NCI-H2196 treated with DMSO at 0.1 percent for 48 hours (cell line): ENCODE measurements around the gene P4HB.
"Not testable (repeated sequence)": the region's sequence is repeated elsewhere in the genome, so short reads cannot be mapped to it uniquely, and the experiment has no call there.

Source experiments
- DNase-seq: peaks from one replicate; lab custom pipeline; 2025; ENCODE audit not compliant: unreplicated experiment; lab: John Stamatoyannopoulos, UW

The P4HB gene

DNA sequence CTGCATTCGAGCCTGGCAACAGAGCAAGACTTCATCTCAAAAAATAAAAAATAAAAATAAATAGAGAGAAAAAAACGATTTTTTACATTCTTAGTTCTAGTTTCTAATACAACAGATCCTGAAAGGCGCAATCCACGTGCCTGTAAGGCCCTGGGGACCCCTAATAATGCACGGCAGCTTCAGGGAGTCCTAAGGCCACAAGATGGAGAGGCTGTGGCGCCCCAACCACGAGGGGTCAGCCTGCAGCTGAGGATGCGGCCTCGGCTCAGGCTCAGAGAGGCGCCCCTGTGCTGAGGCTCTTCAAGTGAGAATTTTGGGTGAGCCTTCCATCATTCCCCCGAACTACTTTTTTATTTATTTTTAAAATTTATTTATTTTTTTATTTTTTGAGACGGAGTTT, 10.9 kb downstream of the P4HB start:
- DNase-seq, result no peak

DNA sequence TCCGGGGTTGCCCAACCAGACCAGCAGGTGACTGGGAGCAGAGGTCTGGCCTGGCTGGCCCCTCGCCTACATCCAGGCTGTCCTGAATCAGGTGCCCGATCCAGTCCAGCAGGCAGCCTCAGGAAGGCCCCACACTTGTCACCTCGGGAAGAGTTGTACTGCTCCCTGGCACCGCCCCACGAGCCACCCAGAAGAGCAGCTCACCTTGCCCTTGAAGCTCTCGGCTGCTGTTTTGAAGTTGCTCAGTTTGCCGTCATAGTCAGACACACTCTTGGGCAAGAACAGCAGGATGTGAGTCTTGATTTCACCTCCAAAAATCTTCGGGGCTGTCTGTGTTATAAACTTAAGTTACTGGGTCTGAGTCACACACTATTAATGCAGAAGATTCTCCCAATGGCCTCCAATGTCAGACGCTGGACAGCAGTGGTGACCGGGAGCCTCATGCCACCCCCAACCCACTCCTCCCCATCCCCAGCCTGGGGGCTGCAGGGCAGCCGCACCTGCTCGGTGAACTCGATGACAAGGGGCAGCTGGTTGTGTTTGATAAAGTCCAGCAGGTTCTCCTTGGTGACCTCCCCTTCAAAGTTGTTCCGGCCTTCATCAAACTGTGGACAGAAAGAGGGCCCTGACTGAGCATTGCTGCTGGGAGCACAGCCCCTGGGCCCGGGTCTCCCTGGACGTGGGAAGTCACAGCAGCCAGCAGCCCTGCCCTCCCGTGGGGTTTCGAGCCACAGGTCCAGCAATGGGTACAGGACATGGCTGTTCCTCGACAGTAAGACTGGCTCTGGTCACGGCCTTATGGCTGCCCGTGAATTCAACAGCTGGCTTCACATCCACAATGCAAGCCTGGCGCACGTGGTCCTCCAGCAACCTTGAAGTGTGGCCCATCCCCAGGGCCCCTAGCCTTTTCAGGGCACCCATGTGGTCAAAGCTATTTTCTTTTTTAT, 13.3 kb downstream of the P4HB start:
- no peak for DNase-seq

DNA sequence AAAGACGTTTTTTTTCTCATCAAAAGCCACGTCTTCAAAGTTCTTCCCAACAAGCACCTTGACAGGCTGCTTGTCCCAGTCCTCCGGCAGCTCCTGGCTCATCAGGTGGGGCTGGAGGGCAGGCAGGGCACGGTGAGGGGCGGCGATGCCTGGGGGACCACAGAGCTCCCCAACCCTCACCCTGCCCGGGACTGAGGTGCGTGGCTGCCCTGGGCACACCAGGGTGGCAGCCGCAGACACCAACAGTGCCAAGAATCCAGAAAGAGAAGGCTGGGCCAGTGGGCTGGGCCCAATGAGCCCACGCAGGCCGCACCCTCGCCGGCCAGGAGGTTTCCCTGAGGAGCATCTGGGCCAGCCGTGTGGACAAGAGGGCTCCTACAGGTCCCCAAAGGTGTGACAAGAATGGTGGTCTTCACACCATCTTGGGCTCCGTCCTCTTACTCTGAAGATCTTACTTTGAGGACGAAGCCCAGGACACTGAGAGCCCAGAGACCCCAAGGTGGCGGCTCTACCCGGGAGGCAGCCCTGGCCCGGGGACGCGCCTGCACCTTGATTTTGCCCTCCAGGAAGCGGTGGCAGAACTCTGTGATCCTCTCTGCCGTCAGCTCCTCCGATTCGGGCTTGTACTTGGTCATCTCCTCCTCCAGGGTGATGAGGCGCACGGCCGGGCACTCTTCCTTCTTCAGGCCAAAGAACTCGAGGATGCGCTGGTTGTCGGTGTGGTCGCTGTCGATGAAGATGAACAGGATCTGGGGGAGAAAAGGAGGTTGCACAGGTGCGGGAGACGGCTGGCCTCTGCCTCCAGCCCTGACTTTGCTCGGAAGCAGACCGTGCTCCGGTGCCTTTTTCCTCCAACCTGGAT, 14.2 kb downstream of the P4HB start:
- DNase-seq, result no peak

DNA sequence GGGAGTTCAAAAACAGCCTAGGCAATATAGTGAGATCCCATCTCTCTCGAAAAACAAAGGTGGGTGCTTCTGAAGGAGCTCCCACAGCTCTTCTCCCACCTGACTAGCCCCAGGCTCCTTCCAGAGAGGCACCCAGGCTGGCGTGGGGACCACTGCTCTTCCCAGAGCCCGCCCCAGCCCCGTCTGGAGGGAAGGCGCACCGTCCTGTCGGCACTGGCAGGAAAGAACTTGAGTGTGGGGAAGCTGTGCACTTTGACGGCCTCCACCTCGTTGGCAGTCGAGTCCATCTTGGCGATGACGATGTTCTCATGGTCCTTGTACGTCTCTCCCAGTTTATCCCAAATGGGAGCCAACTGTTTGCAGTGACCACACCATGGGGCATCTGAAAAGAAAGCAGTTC, 15.0 kb downstream of the P4HB start:
- no peak for DNase-seq

DNA sequence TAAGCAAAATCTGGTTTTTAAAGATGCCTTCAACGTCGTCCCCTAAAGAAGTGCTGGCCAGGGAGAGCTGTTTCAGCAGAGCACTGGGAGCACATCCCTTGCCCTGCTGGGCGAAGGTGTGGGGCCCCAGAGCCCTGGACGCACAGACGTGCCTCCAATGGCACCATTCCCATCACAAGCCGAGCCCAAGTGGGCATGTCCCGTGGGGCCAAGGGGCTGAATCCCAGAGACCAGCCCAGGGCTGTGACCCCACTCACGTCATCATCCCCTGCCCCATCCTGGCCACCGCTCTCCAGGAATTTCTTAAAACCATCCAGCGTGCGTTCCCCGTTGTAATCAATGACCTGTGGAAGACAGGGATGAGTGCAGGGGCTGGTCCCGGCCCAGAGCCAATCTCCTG, 15.4 kb downstream of the P4HB start:
- DNase-seq, result no peak

DNA sequence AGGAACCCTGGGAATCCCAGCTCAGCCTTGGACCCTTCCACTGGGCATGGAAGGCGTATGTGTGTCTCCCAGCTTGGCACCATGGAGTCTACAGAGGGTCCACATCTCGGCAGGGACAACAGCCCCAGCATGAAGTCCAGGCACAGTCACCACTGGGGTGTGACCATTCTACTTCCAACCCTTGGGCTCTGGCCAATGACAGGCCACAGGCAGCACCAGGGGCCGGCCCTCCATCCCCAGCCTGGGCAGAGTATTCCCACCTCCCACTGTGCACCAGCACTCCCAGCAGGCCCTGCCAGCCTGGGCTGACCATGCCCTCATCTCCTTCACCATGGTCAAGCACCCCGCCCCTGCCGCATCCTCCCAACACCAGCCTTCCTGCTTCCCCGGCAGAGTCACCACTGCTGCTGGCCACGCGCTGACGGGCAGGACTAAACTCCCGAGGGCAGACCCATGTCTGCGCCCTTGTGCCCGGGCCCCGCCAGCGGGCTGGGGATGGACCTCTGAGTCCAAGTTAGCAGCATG, 15.9 kb downstream of the P4HB start:
- no peak for DNase-seq

DNA sequence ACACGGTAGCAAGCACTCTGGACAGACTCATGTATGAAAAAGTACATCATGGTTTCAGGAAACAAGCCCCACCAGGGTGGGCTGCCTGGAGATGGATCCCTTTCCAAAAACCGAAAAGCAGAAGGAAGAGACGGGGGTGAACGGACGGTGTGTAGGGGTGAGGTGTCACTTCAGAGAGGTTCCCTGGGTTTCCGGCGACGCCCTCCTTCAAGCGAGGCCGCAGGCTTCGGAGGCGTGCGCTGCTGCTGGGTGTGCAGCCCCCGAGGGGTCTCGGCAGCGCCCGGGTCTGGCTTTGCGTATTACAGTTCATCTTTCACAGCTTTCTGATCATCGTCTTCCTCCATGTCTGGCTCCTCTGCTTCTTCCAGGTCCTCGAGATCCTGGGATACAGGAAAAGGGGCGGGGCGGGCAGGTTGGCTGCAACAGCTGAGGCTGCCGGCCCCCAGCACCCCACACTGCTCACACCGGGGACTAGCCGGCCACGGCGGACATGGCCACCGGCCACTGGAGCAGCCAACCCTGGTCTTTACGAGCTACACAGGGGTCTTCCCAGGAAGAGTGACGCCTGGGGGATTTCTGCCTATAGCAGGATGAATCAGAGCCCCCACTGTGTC, 16.5 kb downstream of the P4HB start:
- no peak for DNase-seq

DNA sequence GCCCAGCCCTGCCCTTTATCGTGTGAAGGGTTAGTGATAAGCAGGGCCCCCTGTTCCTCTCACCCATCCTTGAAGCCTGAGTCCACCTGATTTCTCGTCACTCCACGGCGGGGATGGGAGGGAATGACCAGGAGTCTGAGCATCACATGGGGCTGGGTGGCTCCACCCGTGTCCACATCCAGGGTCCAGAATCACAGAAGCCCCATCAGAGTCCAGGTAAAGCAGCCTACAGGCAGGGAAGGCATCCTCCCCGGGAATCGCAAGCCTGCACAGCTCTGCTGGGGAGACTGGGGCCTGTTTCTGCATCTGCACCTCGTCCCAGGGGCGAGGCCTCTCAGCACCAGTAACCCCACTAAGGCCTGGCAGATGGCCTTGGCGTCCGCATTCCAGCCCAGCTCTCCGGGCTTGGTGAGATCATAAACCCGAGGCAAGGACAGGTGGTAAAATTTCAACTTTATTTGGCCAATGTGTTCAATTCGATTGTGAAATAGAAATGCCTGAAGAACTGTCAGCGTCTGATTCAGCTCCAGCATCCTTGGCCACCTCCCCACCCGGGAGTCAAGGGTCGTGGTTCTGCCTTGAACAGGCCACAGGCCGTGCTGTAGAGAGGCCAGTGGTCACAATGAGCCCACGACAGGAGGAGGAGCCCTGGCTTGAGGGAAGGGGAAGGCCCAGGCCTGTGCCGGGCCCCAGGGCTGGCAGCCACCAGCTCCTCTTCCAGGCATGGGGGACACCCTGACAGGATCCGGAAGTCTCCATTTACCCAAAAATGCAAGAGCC, 17.4 kb downstream of the P4HB start:
- DNase-seq, result no peak

DNA sequence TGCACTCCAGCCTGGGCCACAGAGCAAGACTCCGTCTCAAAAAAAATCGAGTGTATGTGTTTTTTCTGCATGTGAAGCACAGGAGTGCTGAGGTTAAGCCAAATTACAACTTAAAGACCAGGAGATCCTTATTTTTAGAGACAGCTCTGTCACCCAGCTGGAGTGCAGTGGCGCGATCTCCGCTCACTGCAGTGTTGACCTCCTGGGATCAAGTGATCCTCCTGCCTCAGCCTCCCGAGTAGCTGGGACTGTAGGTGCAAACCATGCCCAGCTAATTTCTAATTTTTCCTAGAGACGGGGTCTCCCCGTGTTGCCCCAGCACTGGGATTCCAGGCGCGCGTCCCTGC, 18.0 kb downstream of the P4HB start:
- no peak for DNase-seq

DNA sequence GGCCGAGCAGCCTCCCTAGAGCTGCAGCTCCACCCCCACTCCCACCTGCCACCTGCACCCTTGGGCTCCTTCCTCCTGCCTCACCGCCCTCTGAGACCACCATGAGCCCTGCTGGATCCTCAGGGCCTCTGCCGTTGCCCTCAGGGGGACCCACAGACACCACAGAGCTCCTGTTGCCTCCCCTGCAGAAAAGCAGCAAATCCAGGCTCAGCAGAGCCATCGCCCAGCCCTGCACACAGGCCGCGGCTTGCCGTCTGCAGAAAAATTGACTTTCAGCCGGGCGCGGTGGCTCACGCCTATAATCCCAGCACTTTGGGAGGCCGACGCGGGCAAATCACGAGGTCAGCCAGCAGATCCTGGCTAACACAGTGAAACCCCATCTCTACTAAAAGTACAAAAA, 18.5 kb downstream of the P4HB start:
- no peak for DNase-seq

DNA sequence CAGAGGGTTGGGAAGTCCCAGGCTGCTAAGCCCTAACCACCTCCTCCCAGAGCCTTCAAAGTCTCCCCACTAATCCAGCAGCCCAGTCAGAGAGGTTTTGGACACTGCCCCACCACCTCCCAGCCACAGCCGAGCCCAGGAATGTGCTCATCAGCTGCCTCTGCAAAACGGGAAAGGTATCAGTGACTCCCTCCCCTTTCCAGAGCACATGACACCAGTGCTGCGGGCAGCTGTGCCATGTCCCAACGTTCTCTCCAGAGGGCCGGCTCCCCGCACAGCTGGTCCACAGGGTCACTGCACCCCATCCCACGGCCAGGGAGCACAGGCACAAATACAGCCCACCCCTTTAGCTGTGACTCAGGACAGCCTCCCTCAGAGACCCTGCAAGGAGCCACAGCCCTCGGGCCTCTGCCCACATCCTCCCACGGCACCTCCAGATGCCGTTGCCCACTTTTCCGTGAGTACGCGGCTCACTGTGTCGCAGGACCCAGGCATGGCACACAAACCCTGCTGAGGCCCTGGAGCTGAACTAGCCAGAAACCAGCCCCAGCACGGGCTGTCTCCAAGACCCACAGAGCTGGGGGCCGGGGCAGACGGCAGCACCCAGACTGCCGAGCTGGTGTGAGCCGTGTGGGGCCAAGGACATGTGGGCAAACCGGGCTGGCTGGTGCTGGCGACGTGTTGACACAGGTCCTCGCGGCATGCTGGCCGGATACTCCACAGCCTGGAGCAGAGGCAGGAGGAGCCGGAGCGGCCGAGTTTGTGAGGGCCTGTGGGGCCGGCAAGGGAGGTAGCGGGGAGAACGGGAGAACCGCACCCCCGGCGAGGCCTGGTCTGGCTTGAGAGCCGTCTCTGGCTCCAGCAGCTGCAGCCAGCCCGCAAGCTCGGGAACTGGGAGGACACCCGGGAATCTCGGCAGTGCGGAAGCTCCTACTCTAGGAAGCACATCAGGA, 19.2 kb downstream of the P4HB start:
- no peak for DNase-seq

DNA sequence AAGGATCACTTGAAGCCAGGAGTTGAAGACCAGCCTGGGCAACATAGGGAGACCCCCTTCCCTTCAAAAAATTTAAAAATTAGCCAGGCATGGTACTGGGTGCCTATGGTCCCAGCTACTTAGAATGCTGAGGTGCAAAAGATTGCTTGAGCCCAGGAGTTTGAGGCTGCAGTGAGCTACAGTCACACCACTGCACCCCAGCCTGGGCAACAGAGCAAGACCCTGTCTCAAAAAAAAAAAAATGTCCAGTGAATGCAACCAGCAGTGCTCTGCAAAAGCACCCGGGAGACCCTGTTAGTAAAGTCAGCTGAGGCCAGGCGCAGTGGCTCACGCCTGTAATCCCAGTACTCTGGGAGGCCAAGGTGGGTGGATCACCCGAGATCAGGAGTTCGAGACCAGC, 20.3 kb downstream of the P4HB start:
- DNase-seq, result not testable (repeated sequence)

DNA sequence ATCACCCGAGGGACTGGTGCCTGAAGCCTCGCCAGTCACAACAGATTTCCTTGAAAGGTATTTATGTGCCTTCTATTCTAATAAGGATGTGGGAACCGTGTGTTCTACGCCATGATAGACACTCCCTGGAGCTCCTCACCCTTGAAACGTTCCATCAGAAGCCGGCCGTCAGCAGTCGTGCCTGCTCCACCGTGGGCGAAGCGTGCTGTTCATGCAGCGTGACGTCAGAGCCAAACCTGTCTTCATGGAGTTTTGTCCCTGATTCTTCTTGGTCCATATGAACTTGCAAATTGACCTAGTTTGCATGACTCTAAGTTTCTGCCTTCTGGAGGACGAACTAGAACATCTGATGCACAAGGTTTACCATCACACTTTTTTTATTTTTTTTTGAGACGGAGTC, 21.0 kb downstream of the P4HB start:
- DNase-seq, result no peak

DNA sequence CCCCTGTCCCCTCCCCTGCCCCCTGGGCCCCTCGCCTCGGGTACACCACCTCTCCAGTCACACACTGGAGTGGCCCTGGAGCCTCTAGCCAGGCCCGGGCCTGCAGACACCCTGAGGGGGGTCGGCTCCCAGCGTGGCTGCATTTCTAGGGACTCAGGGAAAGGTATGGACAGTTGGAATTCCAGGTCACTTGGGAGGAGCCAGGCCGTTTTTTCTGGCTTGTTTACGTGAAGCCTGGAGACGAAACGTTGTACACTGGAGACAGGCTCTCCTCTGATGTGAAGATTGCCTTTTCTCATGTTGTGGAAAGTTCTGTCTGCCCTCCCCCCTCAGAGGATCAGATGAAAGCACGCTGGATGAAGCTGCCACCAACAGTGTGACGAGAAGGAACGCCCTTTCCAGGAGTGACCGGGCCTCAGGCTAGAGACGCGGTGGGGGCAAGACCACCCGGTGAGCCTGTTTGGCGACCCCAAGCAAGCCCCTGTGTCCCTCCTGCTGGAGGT, 21.5 kb downstream of the P4HB start:
- DNase-seq, result no peak

DNA sequence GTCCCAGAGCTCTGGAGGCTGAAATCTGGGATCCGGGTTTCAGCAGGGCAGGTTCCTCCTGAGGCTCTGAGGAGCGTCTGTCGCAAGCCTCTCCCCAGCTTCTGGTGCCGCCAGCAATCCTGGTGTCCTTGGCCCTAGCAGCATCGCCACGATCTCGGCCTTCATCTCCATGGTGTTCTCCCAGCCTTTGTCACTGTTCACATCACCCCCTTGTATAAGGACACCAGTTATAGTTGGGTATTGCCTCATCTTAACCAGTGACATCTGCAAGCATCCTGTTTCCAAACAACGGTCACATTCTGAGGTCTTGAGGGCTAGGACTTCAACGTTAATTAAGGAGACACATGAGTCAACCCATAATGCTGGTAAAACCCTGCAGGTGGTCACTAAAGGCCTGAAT, 22.7 kb downstream of the P4HB start:
- no peak for DNase-seq

DNA sequence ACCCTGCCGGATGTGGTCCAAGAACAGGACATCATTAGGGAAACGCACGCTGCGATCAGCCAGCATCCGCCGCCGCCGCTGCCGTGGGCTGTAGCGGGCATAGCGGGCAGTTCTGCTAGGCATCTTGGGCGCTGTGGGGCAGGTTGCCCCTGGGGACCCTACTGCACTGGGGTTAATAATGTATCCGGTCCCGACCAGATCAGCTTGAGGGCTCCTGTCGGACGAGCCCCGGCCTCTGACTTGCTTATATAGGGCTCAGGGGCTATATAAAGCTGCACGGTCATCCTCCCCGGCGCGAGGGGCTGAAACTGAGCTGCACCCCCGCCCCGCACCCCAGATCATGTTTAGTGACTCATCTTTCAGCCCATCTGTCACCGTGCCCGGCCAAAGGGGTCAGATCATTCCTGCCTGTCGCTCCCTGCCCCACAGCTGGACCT, 25.5 kb downstream of the P4HB start, which contains the start of gene PPP1R27:
Gene PPP1R27, minus strand, starts transcription at position 220 of the 437 bp plus-strand sequence. Its CDS starts 97 bp downstream, at position 123.
- DNase-seq, result no peak

DNA sequence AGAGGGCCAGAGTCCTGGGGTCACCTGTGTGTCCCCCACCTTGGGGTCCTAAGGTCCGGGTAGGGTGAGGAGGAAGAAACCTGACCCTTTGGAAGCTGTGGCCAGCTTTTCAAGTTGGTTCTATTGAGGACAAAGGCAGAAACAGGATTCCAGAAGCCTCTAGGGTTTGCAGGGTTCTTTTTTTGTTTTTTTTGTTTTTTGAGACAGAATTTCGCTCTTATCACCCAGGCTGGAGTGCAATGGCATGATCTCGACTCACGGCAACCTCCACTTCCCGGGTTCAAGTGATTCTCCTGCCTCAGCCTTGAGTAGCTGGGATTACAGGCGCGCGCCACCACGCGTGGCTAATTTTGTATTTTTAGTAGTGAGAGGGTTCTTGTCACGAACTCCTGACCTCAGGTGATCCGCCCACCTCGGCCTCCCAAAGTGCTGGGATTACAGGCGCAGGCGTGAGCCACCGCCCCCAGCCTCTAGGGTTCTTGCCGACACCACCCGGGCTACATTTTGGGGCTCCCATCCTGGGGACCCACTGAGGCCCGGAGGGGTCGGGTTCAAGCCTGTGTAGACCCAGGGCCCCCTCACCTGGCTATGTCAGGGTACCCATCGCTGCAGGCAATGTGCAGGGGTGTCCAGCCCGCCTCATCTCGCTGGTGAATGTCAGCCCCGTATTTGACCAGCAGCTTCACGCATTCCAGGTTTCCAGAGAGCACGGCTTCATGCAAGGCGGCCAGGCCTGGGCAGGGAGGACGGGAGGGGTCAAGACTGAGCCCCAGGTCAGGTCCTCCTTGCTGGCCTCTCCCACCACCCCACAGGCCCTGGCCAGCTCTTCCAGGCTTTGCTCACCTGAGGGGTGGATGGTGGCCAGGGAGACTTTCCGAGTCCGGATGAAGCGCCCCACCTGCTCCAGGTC, 26.2 kb downstream of the P4HB start:
- no peak for DNase-seq
